Activated T-cell treated with anti-CD3 and anti-CD28 coated beads, Interleukin-2, amount 50 U/mL, for 4 hours (primary cell): ENCODE results near the gene CTCF. TPM values are rescaled to one million over a fixed set of nuclear protein-coding genes. Genes with fewer than 3 reads are reported as not detected.

Experiments
- ATAC-seq, 2 donors: fragments of 200-7000 bp; cut with Tn5 transposase; one replicate each; pipeline ENCODE4 v1.10.0; 2021
- DNase-seq: peaks from one replicate; pipeline ENCODE4 v3.0.0-alpha.2; 2020
- H3K27me3 Mint-ChIP-seq: one replicate; pipeline ENCODE4 v1.8.0; 2021; ENCODE audit warnings: low read depth, mixed read lengths
- H3K36me3 Mint-ChIP-seq: one replicate; pipeline ENCODE4 v1.8.0; 2022; ENCODE audit warnings: mixed read lengths; ENCODE audit not compliant: insufficient read depth
- H3K4me1 Mint-ChIP-seq: one replicate; pipeline ENCODE4 v1.8.0; 2021; ENCODE audit warnings: low read depth, mixed read lengths
- H3K4me3 Mint-ChIP-seq: one replicate; pipeline ENCODE4 v1.8.0; 2021; ENCODE audit warnings: mild to moderate bottlenecking, moderate library complexity, mixed read lengths
- H3K9me3 Mint-ChIP-seq: one replicate; pipeline ENCODE4 v1.8.0; 2021; ENCODE audit warnings: mixed read lengths
- total RNA-seq, 3 donors: library from RNA; stranded (reverse); gene quantifications; one replicate each; pipeline ENCODE4 v1.2.1, GENCODE V29; 2021

CTCF gene
- total RNA-seq, 3 donors from 2014 or later = 53.7 to 59.3 (median 54.0) TPM

GRCh38 chr16:67641779-67642708 is 79.7 kb downstream of the CTCF start:
- H3K27me3 Mint-ChIP-seq = no peaks in the 10 kb centered on the region
- ATAC-seq (no peak), DNase-seq (no peak)
- H3K9me3 Mint-ChIP-seq = no peaks in the 10 kb centered on the region
- H3K4me3 Mint-ChIP-seq = no peak overlapping the region
- H3K4me1 Mint-ChIP-seq = peaks cover 17% of the 10 kb centered on the region
- peaks cover 6% of the 10 kb centered on the region for H3K36me3 Mint-ChIP-seq

GRCh38 chr16:67644038-67644437 is 81.7 kb downstream of the CTCF start:
- H3K4me1 Mint-ChIP-seq = peaks cover 17% of the 10 kb centered on the region
- peak overlapping the region; percentile 75 for H3K4me3 Mint-ChIP-seq
- DNase-seq = no peak
- no peaks in the 10 kb centered on the region for H3K9me3 Mint-ChIP-seq
- no peak for ATAC-seq
- H3K36me3 Mint-ChIP-seq = peaks cover under 1% of the 10 kb centered on the region
- no peaks in the 10 kb centered on the region for H3K27me3 Mint-ChIP-seq

- DNase-seq (no peak), ATAC-seq (peak in 1 of 2 donors; percentile 30)
- H3K36me3 Mint-ChIP-seq = peaks cover 5% of the 10 kb centered on the region
- H3K9me3 Mint-ChIP-seq = no peaks in the 10 kb centered on the region
- H3K4me3 Mint-ChIP-seq = peak overlapping the region; percentile 84
- peaks cover 21% of the 10 kb centered on the region for H3K4me1 Mint-ChIP-seq
- H3K27me3 Mint-ChIP-seq = no peaks in the 10 kb centered on the region
Observed at GRCh38 chr16:67645397-67646121, 83.2 kb downstream of the CTCF start.

GRCh38 chr16:67647111-67647651 is 84.9 kb downstream of the CTCF start:
- H3K27me3 Mint-ChIP-seq = no peaks in the 10 kb centered on the region
- DNase-seq = no peak
- peaks cover 16% of the 10 kb centered on the region for H3K36me3 Mint-ChIP-seq
- no peak for ATAC-seq
- no peak overlapping the region for H3K4me3 Mint-ChIP-seq
- H3K4me1 Mint-ChIP-seq = peaks cover 23% of the 10 kb centered on the region
- H3K9me3 Mint-ChIP-seq = no peaks in the 10 kb centered on the region

GRCh38 chr16:67647681-67648080 is 85.4 kb downstream of the CTCF start:
- DNase-seq = no peak
- Mint-ChIP-seq H3K4me1 (peaks cover 23% of the 10 kb centered on the region), H3K4me3 (no peak overlapping the region), H3K36me3 (peaks cover 16% of the 10 kb centered on the region), H3K9me3 (no peaks in the 10 kb centered on the region), H3K27me3 (no peaks in the 10 kb centered on the region)
- ATAC-seq = no peak

GRCh38 chr16:67648088-67648763 is 85.9 kb downstream of the CTCF start:
- Mint-ChIP-seq H3K4me3 (no peak overlapping the region), H3K36me3 (peaks cover 16% of the 10 kb centered on the region), H3K9me3 (no peaks in the 10 kb centered on the region), H3K27me3 (no peaks in the 10 kb centered on the region), H3K4me1 (peaks cover 23% of the 10 kb centered on the region)
- DNase-seq (no peak), ATAC-seq (no peak)

- Mint-ChIP-seq H3K27me3 (no peaks in the 10 kb centered on the region), H3K9me3 (no peaks in the 10 kb centered on the region), H3K36me3 (peaks cover 16% of the 10 kb centered on the region), H3K4me1 (peaks cover 23% of the 10 kb centered on the region), H3K4me3 (no peak overlapping the region)
- ATAC-seq (no peak), DNase-seq (no peak)
Observed at GRCh38 chr16:67648764-67649407, 86.6 kb downstream of the CTCF start.

- Mint-ChIP-seq H3K27me3 (no peaks in the 10 kb centered on the region), H3K4me1 (peaks cover 21% of the 10 kb centered on the region), H3K4me3 (no peak overlapping the region), H3K36me3 (peaks cover 16% of the 10 kb centered on the region), H3K9me3 (no peaks in the 10 kb centered on the region)
- DNase-seq (no peak), ATAC-seq (no peak)
Observed at GRCh38 chr16:67649494-67649931, 87.2 kb downstream of the CTCF start.

GRCh38 chr16:67650023-67650422 is 87.7 kb downstream of the CTCF start:
- H3K9me3 Mint-ChIP-seq = no peaks in the 10 kb centered on the region
- no peak for DNase-seq
- H3K4me3 Mint-ChIP-seq = no peak overlapping the region
- H3K27me3 Mint-ChIP-seq = no peaks in the 10 kb centered on the region
- no peak for ATAC-seq
- H3K4me1 Mint-ChIP-seq = peaks cover 20% of the 10 kb centered on the region
- H3K36me3 Mint-ChIP-seq = peaks cover 16% of the 10 kb centered on the region

- Mint-ChIP-seq H3K4me1 (peaks cover 15% of the 10 kb centered on the region), H3K9me3 (no peaks in the 10 kb centered on the region), H3K27me3 (no peaks in the 10 kb centered on the region), H3K36me3 (peaks cover 21% of the 10 kb centered on the region), H3K4me3 (no peak overlapping the region)
- DNase-seq (no peak), ATAC-seq (no peak)
Observed at GRCh38 chr16:67651039-67651438, 88.7 kb downstream of the CTCF start.

- DNase-seq (no peak), ATAC-seq (no peak)
- Mint-ChIP-seq H3K36me3 (peaks cover 21% of the 10 kb centered on the region), H3K4me1 (peaks cover 10% of the 10 kb centered on the region), H3K27me3 (no peaks in the 10 kb centered on the region), H3K9me3 (no peaks in the 10 kb centered on the region), H3K4me3 (no peak overlapping the region)
Observed at GRCh38 chr16:67651847-67652246, 89.5 kb downstream of the CTCF start.

GRCh38 chr16:67652578-67653127 is 90.3 kb downstream of the CTCF start:
- Mint-ChIP-seq H3K4me3 (no peak overlapping the region), H3K4me1 (peaks cover 10% of the 10 kb centered on the region), H3K36me3 (peaks cover 21% of the 10 kb centered on the region), H3K27me3 (no peaks in the 10 kb centered on the region), H3K9me3 (no peaks in the 10 kb centered on the region)
- DNase-seq (no peak), ATAC-seq (no peak)

GRCh38 chr16:67653128-67653788 is 90.9 kb downstream of the CTCF start:
- H3K4me3 Mint-ChIP-seq = no peak overlapping the region
- DNase-seq = no peak
- peaks cover 21% of the 10 kb centered on the region for H3K36me3 Mint-ChIP-seq
- no peaks in the 10 kb centered on the region for H3K9me3 Mint-ChIP-seq
- H3K27me3 Mint-ChIP-seq = no peaks in the 10 kb centered on the region
- peaks cover 10% of the 10 kb centered on the region for H3K4me1 Mint-ChIP-seq
- no peak for ATAC-seq
